Keratinocyte (primary cell): ENCODE measurements around the gene GATA2. TPM values are rescaled to one million over a fixed set of nuclear protein-coding genes. Genes with fewer than 3 reads are reported as not detected.

Experiments used
- DNase-seq: peaks from one replicate; pipeline ENCODE4 v3.0.0-alpha.2; 2011; ENCODE audit warnings: low read depth, missing footprints, low spot score
- FAIRE-seq: peaks from 2 replicates; lab custom pipeline; 2011; peaks lifted over from hg19 to GRCh38; lab: Jason Lieb, UNC
- H2AFZ ChIP-seq: 2 replicates; pipeline ENCODE4 v1.6.0; 2012; ENCODE audit warnings: low read length, control low read depth, inconsistent platforms; ENCODE audit not compliant: control insufficient read depth
- H3K27ac ChIP-seq: 2 replicates; pipeline ENCODE4 v1.5.1; 2011; ENCODE audit warnings: low read length; ENCODE audit not compliant: control insufficient read depth, insufficient read depth
- H3K27me3 ChIP-seq: 3 replicates; pipeline ENCODE4 v1.6.0; 2011; ENCODE audit warnings: low read length; ENCODE audit not compliant: control insufficient read depth, insufficient read depth; ENCODE audit errors: extremely low read depth
- H3K36me3 ChIP-seq, 2 experiments: 2 replicates in 1 of 2; 3 replicates in 1 of 2; pipeline ENCODE4 v1.5.1; 2011; ENCODE audit warnings: low read length in 2 of 2, mild to moderate bottlenecking in 1 of 2; ENCODE audit not compliant: control insufficient read depth in 2 of 2, insufficient read depth in 2 of 2; ENCODE audit errors: extremely low read depth in 1 of 2
- H3K4me1 ChIP-seq: 3 replicates; pipeline ENCODE4 v1.5.1; 2011; ENCODE audit warnings: low read length; ENCODE audit not compliant: control insufficient read depth, insufficient read depth; ENCODE audit errors: extremely low read depth
- H3K4me2 ChIP-seq: 3 replicates; pipeline ENCODE4 v1.6.0; 2011; ENCODE audit warnings: low read depth, low read length; ENCODE audit not compliant: control insufficient read depth, insufficient read depth; ENCODE audit errors: extremely low read depth
- H3K4me3 ChIP-seq, 3 experiments: fragments of 200-600 bp in 1 of 3; sonication (generic) in 1 of 3; 2 replicates in 2 of 3; 3 replicates in 1 of 3; pipeline ENCODE4 v1.5.1; 2011 to 2016; ENCODE audit warnings: low read length in 3 of 3, mild to moderate bottlenecking in 3 of 3, control low read depth in 2 of 3, inconsistent platforms in 1 of 3, low read depth in 1 of 3, mixed read lengths in 1 of 3, mixed run types in 1 of 3, moderate library complexity in 1 of 3; ENCODE audit not compliant: control insufficient read depth in 2 of 3, insufficient read depth in 2 of 3; ENCODE audit errors: extremely low read depth in 1 of 3
- H3K79me2 ChIP-seq: 2 replicates; pipeline ENCODE4 v1.6.0; 2012; ENCODE audit warnings: low read length; ENCODE audit not compliant: control insufficient read depth, insufficient read depth
- H3K9ac ChIP-seq: 3 replicates; pipeline ENCODE4 v1.6.0; 2011; ENCODE audit warnings: low read length; ENCODE audit not compliant: control insufficient read depth, insufficient read depth; ENCODE audit errors: extremely low read depth
- H3K9me1 ChIP-seq: 3 replicates; pipeline ENCODE4 v1.6.0; 2011; ENCODE audit warnings: low read length; ENCODE audit not compliant: control insufficient read depth, insufficient read depth; ENCODE audit errors: extremely low read depth
- H3K9me3 ChIP-seq: 2 replicates; pipeline ENCODE4 v1.5.1; 2012; ENCODE audit warnings: low read depth, low read length; ENCODE audit not compliant: control insufficient read depth
- H4K20me1 ChIP-seq: 3 replicates; pipeline ENCODE4 v1.6.0; 2011; ENCODE audit warnings: low read length; ENCODE audit not compliant: control insufficient read depth, insufficient read depth; ENCODE audit errors: extremely low read depth
- CTCF ChIP-seq, 3 experiments: IDR thresholded peaks in 1 of 3; conservative IDR thresholded peaks in 1 of 3; optimal IDR thresholded peaks in 1 of 3; 2 replicates in 2 of 3; 3 replicates in 1 of 3; pipeline versions ENCODE3 to v1.5.1; 2011; ENCODE audit warnings: low read length in 3 of 3, mild to moderate bottlenecking in 3 of 3, moderate library complexity in 2 of 3, control low read depth in 1 of 3, inconsistent platforms in 1 of 3; ENCODE audit not compliant: insufficient read depth in 2 of 3; ENCODE audit errors: extremely low read depth in 1 of 3
- EZH2 ChIP-seq: IDR thresholded peaks from one replicate; pipeline ENCODE4 v1.6.1; 2012; ENCODE audit warnings: inconsistent platforms, mild to moderate bottlenecking, low read length, moderate library complexity
- dilution Hi-C: fragments of 300-500 bp; cut with MboI; formaldehyde crosslinking; loops from one replicate; pipeline ENCODE4 v1.7.0; 2020; ENCODE audit warnings: low sequenced_read_pairs; ENCODE audit not compliant: extremely low pct_ligation_motif_present
- polyA plus RNA-seq, 5 experiments: library from polyadenylated mRNA; depleted of rRNA in 3 of 5; stranded (reverse) in 3 of 5; stranded (forward) in 1 of 5; unstranded in 1 of 5; fragments of >200 nt; gene quantifications; 1 replicate in 1 of 5; 2 replicates in 3 of 5; 3 replicates in 1 of 5; pipeline versions ENCODE4 v1.2.1 to v1.2.3, GENCODE V29; 2011 to 2012; ENCODE audit warnings: missing spikeins in 2 of 5, low read depth in 1 of 5, low replicate concordance in 1 of 5

Gene GATA2
- polyA plus RNA-seq, 1 donor (not counting 4 experiments of a cell fraction or from before 2014, with no cell fraction given) = not detected

- dilution Hi-C loops = no loop called here
- Histone ChIP-seq H3K4me1 (no peaks in the 10 kb centered on the region), H3K9me3 (no peaks in the 10 kb centered on the region), H3K4me2 (no peak overlapping the region), H3K4me3 (no peak overlapping the region), H3K79me2 (no peaks in the 10 kb centered on the region), H2AFZ (no peak overlapping the region), H3K27ac (no peak overlapping the region), H4K20me1 (peaks cover 3% of the 10 kb centered on the region), H3K9me1 (no peaks in the 10 kb centered on the region), H3K27me3 (peaks cover 52% of the 10 kb centered on the region), H3K9ac (no peak overlapping the region), H3K36me3 (no peaks in the 10 kb centered on the region)
- FAIRE-seq (no peak), DNase-seq (no peak)
- TF ChIP-seq CTCF (optimal IDR thresholded peaks at IDR 0.05 in 1 of 3, IDR thresholded peaks at IDR 0.05 in 1 of 3, conservative IDR thresholded peaks at IDR 0.05 in 1 of 3; ENCODE audit: extremely low read depth in 1 of 3, insufficient read depth in 2 of 3, low read length in 3 of 3) (no peak), EZH2 (no peak)
Measured at GRCh38 chr3:128435561-128435960, 57.4 kb downstream of the GATA2 start.

- no peaks in the 10 kb centered on the region for H3K9me1 ChIP-seq
- H4K20me1 ChIP-seq = peaks cover 3% of the 10 kb centered on the region
- no peaks in the 10 kb centered on the region for H3K36me3 ChIP-seq
- DNase-seq (no peak), FAIRE-seq (no peak)
- H2AFZ ChIP-seq = no peak overlapping the region
- TF ChIP-seq CTCF (optimal IDR thresholded peaks at IDR 0.05 in 1 of 3, IDR thresholded peaks at IDR 0.05 in 1 of 3, conservative IDR thresholded peaks at IDR 0.05 in 1 of 3; ENCODE audit: extremely low read depth in 1 of 3, insufficient read depth in 2 of 3, low read length in 3 of 3) (no peak), EZH2 (no peak)
- H3K4me1 ChIP-seq = no peaks in the 10 kb centered on the region
- H3K27me3 ChIP-seq = peaks cover 55% of the 10 kb centered on the region
- no peak overlapping the region for H3K4me3 ChIP-seq
- H3K27ac ChIP-seq = no peak overlapping the region
- dilution Hi-C loops = no loop called here
- no peaks in the 10 kb centered on the region for H3K79me2 ChIP-seq
- H3K9me3 ChIP-seq = no peaks in the 10 kb centered on the region
- H3K4me2 ChIP-seq = no peak overlapping the region
- no peak overlapping the region for H3K9ac ChIP-seq
Measured at GRCh38 chr3:128435058-128435457, 57.9 kb downstream of the GATA2 start.
